HFF-Myc (cell line): ENCODE data around the gene MLX.
"Not testable (repeated sequence)": the region's sequence is repeated elsewhere in the genome, so short reads cannot be mapped to it uniquely, and the experiment has no call there.

Source experiments
- DNase-seq: peaks from one replicate; pipeline ENCODE4 v3.0.0-alpha.2; 2011; ENCODE audit warnings: low read depth; ENCODE audit errors: extremely low read depth
- H3K4me3 ChIP-seq: replicated peaks from 2 replicates; pipeline ENCODE4 v1.5.1; 2011; ENCODE audit warnings: low read depth, mild to moderate bottlenecking, control low read depth, low read length
- CTCF ChIP-seq: IDR thresholded peaks from 2 replicates; pipeline ENCODE4 v1.5.1; 2012; ENCODE audit warnings: mild to moderate bottlenecking, low read depth, low read length, control low read depth; ENCODE audit errors: missing control alignments

The MLX gene

GRCh38 chr17:42543190-42544079 is 23.5 kb upstream of the MLX start:
- TF ChIP-seq CTCF, result no peak
- no peak overlapping the region for H3K4me3 ChIP-seq
- no peak for DNase-seq

GRCh38 chr17:42544874-42545283 is 22.0 kb upstream of the MLX start:
- DNase-seq, result no peak

GRCh38 chr17:42545755-42546505 is 21.0 kb upstream of the MLX start:
- DNase-seq, H3K4me3 ChIP-seq: not testable (repeated sequence)

More at GRCh38 chr17:42544874-42545283, 22.0 kb upstream of the MLX start:
- H3K4me3 ChIP-seq, result no peak overlapping the region
- TF ChIP-seq CTCF, result no peak

DNA sequence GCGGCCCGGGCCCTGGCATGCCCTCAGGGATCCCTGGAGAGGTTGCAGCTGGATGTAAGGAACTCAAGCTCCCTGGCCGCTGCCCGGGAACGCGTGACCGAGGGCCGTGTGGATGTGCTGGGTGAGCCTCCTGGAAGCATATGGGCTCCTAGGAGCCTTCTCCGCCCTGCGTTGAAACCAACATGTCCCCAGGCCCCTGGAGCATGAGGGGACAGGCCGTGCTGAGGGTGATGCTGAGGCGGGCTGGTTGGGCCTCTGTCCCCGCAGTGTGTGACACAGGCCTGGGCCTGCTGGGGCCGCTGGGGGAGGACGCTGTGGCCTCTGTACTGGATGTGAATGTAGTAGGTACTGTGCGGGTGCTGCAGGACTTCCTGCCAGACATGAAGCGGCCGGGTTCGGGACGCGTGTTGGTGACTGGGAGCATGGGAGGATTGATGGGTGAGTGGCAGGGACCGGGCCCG is 19.9 kb upstream of the MLX start:
- no peak for DNase-seq
- no peak overlapping the region for H3K4me3 ChIP-seq
- no peak for TF ChIP-seq CTCF

- TF ChIP-seq CTCF, result no peak
- DNase-seq, result no peak
- no peak overlapping the region for H3K4me3 ChIP-seq
Measured at GRCh38 chr17:42547698-42548069, 19.2 kb upstream of the MLX start.

DNA sequence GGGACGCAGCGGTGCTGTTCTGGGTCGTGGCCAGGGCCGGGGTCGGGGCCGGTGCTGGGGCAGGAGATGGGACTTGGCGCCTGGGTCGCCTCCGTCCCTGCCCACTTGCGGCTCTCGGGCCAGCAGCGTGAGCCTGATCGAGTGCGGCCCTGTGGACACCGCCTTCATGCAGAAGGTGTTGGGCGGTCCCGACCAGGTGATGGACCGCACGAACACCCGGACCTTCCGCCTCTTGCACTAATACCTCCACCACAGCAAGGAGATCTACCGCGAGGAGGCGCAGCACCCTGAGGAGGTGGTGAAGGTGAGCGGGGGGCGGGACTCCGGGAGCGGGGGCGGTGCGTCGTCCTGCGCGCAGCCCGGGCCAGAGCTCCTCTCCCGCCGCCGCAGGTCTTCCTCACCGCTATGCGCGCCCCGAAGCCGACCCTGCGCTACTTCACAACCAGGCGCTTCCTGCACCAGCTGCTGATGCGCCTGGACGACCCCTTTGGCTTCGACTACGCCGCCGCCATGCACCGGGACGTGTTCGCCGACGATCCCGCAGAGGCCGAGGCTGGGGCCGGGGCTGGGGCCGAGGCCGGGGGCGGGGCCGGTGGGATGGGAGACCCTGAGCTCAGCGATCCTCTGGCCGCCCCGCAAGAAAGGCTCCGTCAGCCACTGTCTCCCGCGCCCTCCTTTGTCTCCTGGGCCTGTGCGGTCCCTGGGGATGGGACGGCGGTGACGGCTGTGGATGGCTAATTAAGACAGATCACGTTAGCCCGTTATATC is 18.6 kb upstream of the MLX start:
- TF ChIP-seq CTCF, result peak; percentile 45
- no peak for DNase-seq
- peak overlapping the region; percentile 23 for H3K4me3 ChIP-seq
